Gastroesophageal sphincter (tissue), 4 donors: ENCODE measurements around the gene INSIG1. TPM values are rescaled to one million over a fixed set of nuclear protein-coding genes. Genes with fewer than 3 reads are reported as not detected.

Experiments
- ATAC-seq: fragments of 150-250 bp; one replicate; pipeline ENCODE4 v1.9.1; 2016; ENCODE audit warnings: mild to moderate bottlenecking, moderate library complexity
- H3K27ac ChIP-seq, 4 donors: fragments of 200-600 bp; sonication (generic) in 3 of 4; 1 replicate in 3 of 4; 2 replicates in 1 of 4; pipeline ENCODE4 v1.5.1; 2016 to 2019
- H3K27me3 ChIP-seq: fragments of 200-600 bp; sonication (generic); one replicate; pipeline ENCODE4 v1.5.1; 2019
- H3K36me3 ChIP-seq, 2 donors: fragments of 200-600 bp; sonication (generic); one replicate each; pipeline ENCODE4 v1.5.1; 2019; ENCODE audit warnings: control low read depth in 1 of 2
- H3K4me1 ChIP-seq, 3 donors: fragments of 200-600 bp; sonication (generic); 1 replicate in 2 of 3; 2 replicates in 1 of 3; pipeline ENCODE4 v1.5.1; 2016 to 2019; ENCODE audit warnings: control low read depth in 2 of 3
- H3K4me3 ChIP-seq, 2 donors: fragments of 200-600 bp; sonication (generic); one replicate each; pipeline ENCODE4 v1.5.1; 2019; ENCODE audit warnings: mild to moderate bottlenecking in 1 of 2, moderate library complexity in 1 of 2
- H3K9me3 ChIP-seq, 3 donors: fragments of 200-600 bp; sonication (generic); one replicate each; pipeline ENCODE4 v1.5.1; 2017 to 2019; ENCODE audit warnings: control low read depth in 2 of 3
- EP300 ChIP-seq: sonication (generic); formaldehyde crosslinking; IDR thresholded peaks from one replicate; pipeline ENCODE4 v1.6.1; 2017; ENCODE audit warnings: antibody characterized with exemption, mild to moderate bottlenecking
- POLR2A ChIP-seq, 2 donors: fragments of 450-650 bp; IDR thresholded peaks; one replicate each; pipeline ENCODE4 v1.6.1; 2017; ENCODE audit warnings: antibody characterized with exemption in 2 of 2, mild to moderate bottlenecking in 2 of 2, moderate library complexity in 1 of 2
- POLR2AphosphoS5 ChIP-seq: sonication (generic); formaldehyde crosslinking; IDR thresholded peaks from one replicate; pipeline ENCODE4 v1.6.1; 2017; ENCODE audit warnings: antibody characterized with exemption
- WGBS, 2 donors: methylation state at CpG; one replicate each; pipeline ENCODE4 v1.1.5; 2018; ENCODE audit warnings: low coverage in 1 of 2; 5-methylcytosine and 5-hydroxymethylcytosine counted together
- total RNA-seq, 4 donors: library from RNA; depleted of rRNA; stranded (reverse); fragments of >200 nt; gene quantifications; one replicate each; pipeline ENCODE4 v1.1.0, GENCODE V29; 2016
- TF ChIP-seq, protein P1 (sequence below), 4 experiments: fragments of 200-600 bp in 2 of 4; fragments of 450-650 bp in 2 of 4; sonication (generic) in 1 of 4; IDR thresholded peaks; one replicate each; pipeline ENCODE4 v1.5.1; 2017 to 2019; ENCODE audit warnings: antibody characterized with exemption in 4 of 4, mild to moderate bottlenecking in 2 of 4, moderate library complexity in 2 of 4

The INSIG1 gene
- total RNA-seq, 4 donors from 2014 or later = 18.8 to 52.1 (median 30.7) TPM

DNA sequence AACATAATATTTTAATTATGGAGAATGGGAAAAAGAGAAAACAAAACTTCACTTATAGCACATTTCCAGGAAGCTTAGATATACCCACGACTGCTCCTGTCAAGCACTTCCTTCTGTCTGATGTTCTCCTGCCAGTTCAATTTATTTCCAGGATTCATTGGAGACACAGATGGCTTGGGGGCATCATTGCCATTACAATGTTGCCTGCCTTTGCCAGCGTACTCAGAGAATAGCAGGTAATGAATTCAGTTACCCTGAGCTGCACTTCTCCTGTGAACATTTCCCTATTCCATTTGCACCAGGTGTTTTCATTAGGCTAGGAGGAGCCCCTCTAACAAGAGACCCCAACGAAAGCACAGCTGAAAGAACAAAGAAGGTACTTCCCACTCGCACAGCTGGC is 33.7 kb downstream of the INSIG1 start:
- no peak for TF ChIP-seq POLR2A (IDR thresholded peaks at IDR 0.05)
- no peak for TF ChIP-seq POLR2AphosphoS5
- TF ChIP-seq, protein P1, sequence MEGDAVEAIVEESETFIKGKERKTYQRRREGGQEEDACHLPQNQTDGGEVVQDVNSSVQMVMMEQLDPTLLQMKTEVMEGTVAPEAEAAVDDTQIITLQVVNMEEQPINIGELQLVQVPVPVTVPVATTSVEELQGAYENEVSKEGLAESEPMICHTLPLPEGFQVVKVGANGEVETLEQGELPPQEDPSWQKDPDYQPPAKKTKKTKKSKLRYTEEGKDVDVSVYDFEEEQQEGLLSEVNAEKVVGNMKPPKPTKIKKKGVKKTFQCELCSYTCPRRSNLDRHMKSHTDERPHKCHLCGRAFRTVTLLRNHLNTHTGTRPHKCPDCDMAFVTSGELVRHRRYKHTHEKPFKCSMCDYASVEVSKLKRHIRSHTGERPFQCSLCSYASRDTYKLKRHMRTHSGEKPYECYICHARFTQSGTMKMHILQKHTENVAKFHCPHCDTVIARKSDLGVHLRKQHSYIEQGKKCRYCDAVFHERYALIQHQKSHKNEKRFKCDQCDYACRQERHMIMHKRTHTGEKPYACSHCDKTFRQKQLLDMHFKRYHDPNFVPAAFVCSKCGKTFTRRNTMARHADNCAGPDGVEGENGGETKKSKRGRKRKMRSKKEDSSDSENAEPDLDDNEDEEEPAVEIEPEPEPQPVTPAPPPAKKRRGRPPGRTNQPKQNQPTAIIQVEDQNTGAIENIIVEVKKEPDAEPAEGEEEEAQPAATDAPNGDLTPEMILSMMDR (IDR thresholded peaks at IDR 0.05) = no peak
- no peak for TF ChIP-seq EP300
- Histone ChIP-seq H3K27ac (no peak overlapping the region), H3K36me3 (no peaks in the 10 kb centered on the region), H3K27me3 (peaks cover 28% of the 10 kb centered on the region), H3K4me1 (no peaks in the 10 kb centered on the region), H3K9me3 (no peaks in the 10 kb centered on the region), H3K4me3 (no peak overlapping the region)
- WGBS, 2 donors = 53% methylated on average over 4 of the region's 4 CpGs
- no peak for ATAC-seq

DNA sequence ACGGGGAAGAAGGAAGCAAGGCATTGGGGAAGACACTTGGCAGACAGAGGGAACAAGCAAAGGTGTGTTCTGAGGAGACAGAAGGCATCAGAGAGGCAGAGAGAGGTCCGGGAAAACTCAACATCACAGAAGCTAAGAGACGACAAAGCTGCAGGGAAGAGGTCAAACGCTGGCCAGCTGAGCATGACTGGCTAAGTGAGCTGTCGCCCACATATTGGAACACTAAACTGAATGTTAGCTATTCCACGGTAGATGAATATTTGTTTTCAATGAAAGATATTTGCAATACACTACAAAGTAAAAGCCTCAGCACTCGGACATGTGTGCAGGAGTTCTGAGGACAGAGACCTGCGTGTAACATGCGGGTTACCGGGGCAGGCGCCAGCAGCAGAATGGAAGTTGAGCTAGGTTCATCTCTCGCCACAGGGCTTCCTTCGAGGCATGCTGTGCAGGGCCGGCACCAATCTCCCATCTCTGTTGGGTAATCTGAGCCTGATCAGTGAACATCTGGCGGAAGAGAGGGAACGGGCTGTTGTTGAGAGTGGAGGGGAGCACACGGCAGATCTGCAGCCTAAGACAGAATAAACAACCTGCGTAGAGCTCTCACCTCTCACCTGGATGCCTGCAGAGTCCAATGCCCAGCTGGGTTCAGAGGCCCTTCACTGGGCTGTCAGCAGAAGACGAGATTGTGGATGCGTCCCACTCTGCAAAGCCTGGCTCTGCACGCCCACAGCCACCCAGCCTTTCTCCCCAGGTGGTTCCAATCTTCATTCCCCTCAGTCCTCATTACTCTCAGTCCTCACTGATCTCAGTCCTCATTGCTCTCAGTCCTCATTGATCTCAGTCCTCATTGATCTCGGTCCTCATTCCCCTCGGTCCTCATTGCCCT is 35.9 kb downstream of the INSIG1 start:
- WGBS, 2 donors = 67 to 81% methylated on average over 9 to 22 of the region's 23 CpGs
- Histone ChIP-seq H3K4me3 (no peak overlapping the region), H3K27ac (no peak overlapping the region), H3K27me3 (peaks cover 31% of the 10 kb centered on the region), H3K36me3 (no peaks in the 10 kb centered on the region), H3K9me3 (no peaks in the 10 kb centered on the region), H3K4me1 (no peaks in the 10 kb centered on the region)
- no peak for ATAC-seq
- TF ChIP-seq, protein P1 (IDR thresholded peaks at IDR 0.05) = no peak
- no peak for TF ChIP-seq POLR2AphosphoS5
- no peak for TF ChIP-seq POLR2A (IDR thresholded peaks at IDR 0.05)
- TF ChIP-seq EP300 = no peak

DNA sequence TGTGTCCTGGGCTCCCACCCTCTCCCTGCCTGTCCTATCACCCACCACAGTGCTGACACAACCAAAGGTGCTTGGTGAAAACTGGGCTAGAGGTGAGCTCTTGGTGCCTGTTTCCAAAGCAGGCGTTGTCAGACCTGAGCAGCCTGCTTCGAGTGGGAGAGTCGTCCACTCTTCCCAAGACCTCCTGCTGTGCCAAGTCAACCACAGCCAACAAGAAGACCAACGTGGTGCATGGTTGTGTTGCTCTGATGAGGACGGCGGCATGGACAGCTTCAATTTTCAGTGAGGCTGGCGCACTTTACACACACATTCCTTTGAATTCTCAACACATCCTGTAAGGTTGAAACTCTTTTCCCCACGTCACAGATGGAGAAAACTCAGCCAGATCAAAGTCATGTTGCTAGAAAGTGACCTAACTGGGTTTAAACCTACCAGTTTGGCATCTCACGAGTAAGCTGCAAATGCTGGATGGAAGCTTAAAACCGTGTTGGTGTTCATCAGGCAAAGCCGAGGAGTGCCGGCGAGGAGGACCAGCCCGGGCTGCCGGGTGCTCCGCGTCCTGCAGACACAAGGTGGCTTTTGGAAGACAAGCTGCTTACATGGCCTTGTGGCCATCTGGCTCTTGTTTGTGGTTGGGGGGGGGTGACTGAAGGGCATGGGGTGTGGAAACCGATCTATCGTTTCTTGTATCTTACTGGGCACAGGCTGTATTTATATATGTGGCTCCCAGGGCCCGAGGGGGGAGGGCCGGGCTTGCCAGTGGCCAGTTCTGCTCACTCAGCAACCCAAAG is 39.3 kb downstream of the INSIG1 start:
- Histone ChIP-seq H3K27ac (no peak overlapping the region), H3K36me3 (no peaks in the 10 kb centered on the region), H3K9me3 (no peaks in the 10 kb centered on the region), H3K4me1 (no peaks in the 10 kb centered on the region), H3K27me3 (peaks cover 54% of the 10 kb centered on the region), H3K4me3 (no peak overlapping the region)
- 60 to 72% methylated on average over 3 to 16 of the region's 21 CpGs for WGBS, 2 donors
- TF ChIP-seq EP300 (no peak), POLR2A (IDR thresholded peaks at IDR 0.05) (no peak), POLR2AphosphoS5 (no peak)
- TF ChIP-seq, protein P1 (IDR thresholded peaks at IDR 0.05) = no peak
- ATAC-seq = no peak

DNA sequence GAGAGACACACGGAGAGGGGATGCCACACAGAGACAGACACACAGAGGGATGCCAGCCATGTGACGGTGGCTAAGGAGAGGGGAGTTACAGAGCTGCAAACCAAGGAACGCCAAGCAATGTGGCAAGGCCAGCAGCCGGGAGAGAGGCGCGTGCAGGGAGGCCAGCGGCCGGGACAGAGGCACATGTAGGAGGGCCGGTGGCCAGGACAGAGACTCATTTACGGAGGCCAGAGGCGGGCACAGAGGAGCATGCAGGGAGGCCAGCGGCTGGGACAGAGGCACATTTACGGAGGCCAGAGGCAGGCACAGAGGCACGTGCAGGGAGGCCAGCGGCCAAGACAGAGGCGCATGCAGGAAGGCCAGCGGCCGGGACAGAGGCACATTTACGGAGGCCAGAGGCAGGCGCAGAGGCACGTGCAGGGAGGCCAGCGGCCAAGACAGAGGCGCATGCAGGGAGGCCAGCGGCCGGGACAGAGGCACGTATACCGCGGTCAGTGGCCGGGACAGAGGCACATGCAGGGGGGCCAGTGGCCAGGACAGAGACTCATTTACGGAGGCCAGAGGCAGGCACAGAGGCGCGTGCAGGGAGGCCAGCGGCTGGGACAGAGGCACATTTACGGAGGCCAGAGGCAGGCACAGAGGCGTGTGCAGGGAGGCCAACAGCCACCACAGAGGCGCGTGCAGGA is 40.4 kb downstream of the INSIG1 start:
- Histone ChIP-seq H3K27me3 (peaks cover 54% of the 10 kb centered on the region), H3K4me1 (no peaks in the 10 kb centered on the region), H3K27ac (no peak overlapping the region), H3K4me3 (no peak overlapping the region), H3K36me3 (no peaks in the 10 kb centered on the region), H3K9me3 (no peaks in the 10 kb centered on the region)
- no peak for ATAC-seq
- WGBS, 2 donors = 78 to 88% methylated on average over 11 to 29 of the region's 37 CpGs
- TF ChIP-seq POLR2A (IDR thresholded peaks at IDR 0.05) = no peak
- TF ChIP-seq POLR2AphosphoS5 = no peak
- no peak for TF ChIP-seq EP300
- TF ChIP-seq, protein P1 (IDR thresholded peaks at IDR 0.05) = no peak
